Transverse colon (tissue), 4 donors: ENCODE data around the gene SLC22A14. TPM values are rescaled to one million over a fixed set of nuclear protein-coding genes. Genes with fewer than 3 reads are reported as not detected.

Experiments
- DNase-seq: peaks from one replicate; pipeline ENCODE4 v3.0.0-alpha.2; 2019
- H3K27ac ChIP-seq, 4 donors: fragments of 200-600 bp; sonication (generic); 2 replicates each; pipeline ENCODE4 v1.5.1; 2016 to 2018; ENCODE audit warnings: inconsistent platforms in 4 of 4
- H3K27me3 ChIP-seq: fragments of 200-600 bp; sonication (generic); 2 replicates; pipeline ENCODE4 v1.5.1; 2017; ENCODE audit warnings: inconsistent platforms
- H3K36me3 ChIP-seq, 4 donors: fragments of 200-600 bp; sonication (generic); 2 replicates each; pipeline ENCODE4 v1.5.1; 2017 to 2019; ENCODE audit warnings: inconsistent platforms in 4 of 4
- H3K4me1 ChIP-seq, 4 donors: fragments of 200-600 bp; sonication (generic); 2 replicates each; pipeline ENCODE4 v1.5.1; 2017 to 2020; ENCODE audit warnings: inconsistent platforms in 4 of 4
- H3K4me3 ChIP-seq, 4 donors: fragments of 200-600 bp; sonication (generic); 1 replicate in 1 of 4; 2 replicates in 3 of 4; pipeline versions ENCODE4 v1.5.1 to v1.6.1; 2017 to 2019; ENCODE audit warnings: inconsistent platforms in 4 of 4
- H3K9me3 ChIP-seq, 2 donors: fragments of 200-600 bp; sonication (generic); 2 replicates each; pipeline ENCODE4 v1.5.1; 2017 to 2019; ENCODE audit warnings: inconsistent platforms in 2 of 2
- CTCF ChIP-seq, 5 experiments: fragments of 200-600 bp in 3 of 5; fragments of 450-650 bp in 2 of 5; sonication (generic) in 3 of 5; IDR thresholded peaks; 1 replicate in 2 of 5; 2 replicates in 3 of 5; pipeline ENCODE4 v1.5.1; 2016 to 2017; ENCODE audit warnings: antibody characterized with exemption in 5 of 5, inconsistent platforms in 3 of 5, mild to moderate bottlenecking in 2 of 5, moderate library complexity in 1 of 5
- EP300 ChIP-seq: sonication (generic); formaldehyde crosslinking; IDR thresholded peaks from one replicate; pipeline ENCODE4 v1.6.1; 2017; ENCODE audit warnings: antibody characterized with exemption, low read depth
- POLR2A ChIP-seq: fragments of 450-650 bp; IDR thresholded peaks from one replicate; pipeline ENCODE4 v1.6.1; 2016; ENCODE audit warnings: antibody characterized with exemption, mild to moderate bottlenecking, moderate library complexity
- POLR2AphosphoS5 ChIP-seq, 3 donors: sonication (generic); formaldehyde crosslinking; IDR thresholded peaks; one replicate each; pipeline ENCODE4 v1.6.1; 2016; ENCODE audit warnings: antibody characterized with exemption in 3 of 3
- WGBS, 2 donors: methylation state at CpG; one replicate each; pipeline ENCODE4 v1.1.5; 2018; ENCODE audit warnings: low coverage in 1 of 2; 5-methylcytosine and 5-hydroxymethylcytosine counted together
- in situ Hi-C, 4 donors: fragments of 200-750 bp; cut with MboI; loops; one replicate each; pipeline versions ENCODE4 v1.15.0 to v1.15.1; 2017; ENCODE audit warnings: low sequenced_read_pairs in 3 of 4, low pct_ligation_motif_present in 1 of 4, low pct_unique_long_range_greater_than_20kb in 1 of 4
- intact Hi-C: fragments of 100-400 bp; cut with DNase I; formaldehyde crosslinking; loops from one replicate; pipeline ENCODE4 v1.15.1; 2023; ENCODE audit warnings: low total_unique reads
- small RNA-seq, 4 donors: library from RNA; depleted of rRNA; stranded (forward); fragments of <200 nt; gene quantifications; one replicate each; pipeline ENCODE3, GENCODE V24; 2016
- total RNA-seq, 4 donors: library from RNA; depleted of rRNA; stranded (reverse); fragments of >200 nt; gene quantifications; one replicate each; pipeline ENCODE4 v1.1.0, GENCODE V29; 2016

The SLC22A14 gene
- total RNA-seq, 4 donors from 2014 or later = 0.48 TPM; not detected in 3

- WGBS, 2 donors = 63 to 81% methylated on average over 2 to 3 of the region's 3 CpGs
- no peak for TF ChIP-seq POLR2A
- no peak for TF ChIP-seq CTCF (IDR thresholded peaks at IDR 0.05)
- no peak for TF ChIP-seq EP300
- no peak for TF ChIP-seq POLR2AphosphoS5 (IDR thresholded peaks at IDR 0.05)
- Histone ChIP-seq H3K4me3 (no peak overlapping the region), H3K27ac (no peak overlapping the region), H3K27me3 (no peaks in the 10 kb centered on the region), H3K9me3 (no peaks in the 10 kb centered on the region), H3K4me1 (no peaks in the 10 kb centered on the region), H3K36me3 (peaks cover 0 to 6% (median 0%) of the 10 kb centered on the region in 4 donors)
- intact Hi-C loops = no loop called here
- no peak for DNase-seq
- in situ Hi-C loops = no loop called here
Observed at GRCh38 chr3:38367779-38368178, 85.7 kb downstream of the SLC22A14 start.

Small RNAs within 50 kb of the gene (small RNA-seq; reads per million reads assigned to genes)
- 0 reads per million in 4 donors for gene RNU6-235P

Other genes with a start within 250 kb of the SLC22A14 start
- 1 to 10 TPM in 2 of 4 donors, under 1 TPM in 2; 0.20 to 4.1 (median 1.4) TPM for gene DLEC1, start 243.1 kb upstream of the SLC22A14 start, total RNA-seq
- gene ACAA1, start 145.2 kb upstream of the SLC22A14 start, total RNA-seq = 100 to 1,000 TPM; 123 to 278 (median 204) TPM
- 10 to 100 TPM; 49.0 to 82.2 (median 76.5) TPM for gene MYD88, start 143.6 kb upstream of the SLC22A14 start, total RNA-seq
- 10 to 100 TPM; 35.9 to 47.9 (median 43.5) TPM for gene OXSR1, start 116.8 kb upstream of the SLC22A14 start, total RNA-seq
- gene SLC22A13, start 16.5 kb upstream of the SLC22A14 start, total RNA-seq = under 1 TPM in 3 of 4 donors, not detected in 1; 0.32 to 0.68 (median 0.60) TPM
- 10 to 100 TPM; 13.5 to 18.7 (median 15.1) TPM for gene XYLB, start 64.5 kb downstream of the SLC22A14 start, total RNA-seq
- 10 to 100 TPM in 1 of 4 donors, 1 to 10 TPM in 3; 5.9 to 12.3 (median 8.7) TPM for gene ACVR2B, start 171.6 kb downstream of the SLC22A14 start, total RNA-seq
- gene EXOG, start 214.0 kb downstream of the SLC22A14 start, total RNA-seq = 10 to 100 TPM in 2 of 4 donors, 1 to 10 TPM in 2; 6.0 to 15.3 (median 10.8) TPM